Renal cortex interstitium (tissue), 15 donors: Measurements from ENCODE around the gene CTNS. TPM values are rescaled to one million over a fixed set of nuclear protein-coding genes. Genes with fewer than 3 reads are reported as not detected.

Experiments
- DNase-seq, 11 donors: peaks; one replicate each; pipeline ENCODE4 v3.0.0-alpha.2; 2013; ENCODE audit warnings: low read depth in 9 of 11, low spot score in 4 of 11; ENCODE audit errors: extremely low read depth in 1 of 11
- long read RNA-seq, 16 experiments: transcript quantifications; one replicate each; lab custom pipeline, GENCODE V29; 2026
- polyA plus RNA-seq, 3 donors: library from polyadenylated mRNA; unstranded; fragments of 120-200 nt; gene quantifications; one replicate each; pipeline ENCODE4 v1.2.1, GENCODE V29; 2013; ENCODE audit not compliant: insufficient read length in 3 of 3

Gene CTNS
- polyA plus RNA-seq = 10 to 100 TPM; 18.7 to 27.2 (median 20.2) TPM
- long read RNA-seq, donor 1, partial matches to known transcripts = 10 of 34 reads
- long read RNA-seq, donor 1, other reads (novel, unspliced or antisense) = 23 of 34 reads
- long read RNA-seq, donor 2, partial matches to known transcripts = 0 of 2 reads
- long read RNA-seq, donor 2, other reads (novel, unspliced or antisense) = 0 of 2 reads
- long read RNA-seq, donor 3, transcript CTNS-201 (12 exons, 2,866 nt) = major isoform, 6 of 99 reads
- long read RNA-seq, donor 3, partial matches to known transcripts = 22 of 99 reads
- long read RNA-seq, donor 3, other reads (novel, unspliced or antisense) = 71 of 99 reads
- long read RNA-seq, donor 4, partial matches to known transcripts = 7 of 57 reads
- long read RNA-seq, donor 4, other reads (novel, unspliced or antisense) = 48 of 57 reads
- long read RNA-seq, donor 5 = 0 reads
- long read RNA-seq, donor 6, partial matches to known transcripts = 0 of 4 reads
- long read RNA-seq, donor 6, other reads (novel, unspliced or antisense) = 0 of 4 reads
- long read RNA-seq, donor 7, partial matches to known transcripts = 0 of 105 reads
- long read RNA-seq, donor 7, other reads (novel, unspliced or antisense) = 102 of 105 reads
- long read RNA-seq, donor 8 = 0 reads
- long read RNA-seq, donor 9, partial matches to known transcripts = 0 of 2 reads
- long read RNA-seq, donor 9, other reads (novel, unspliced or antisense) = 0 of 2 reads
- long read RNA-seq, donor 10, partial matches to known transcripts = 5 of 56 reads
- long read RNA-seq, donor 10, other reads (novel, unspliced or antisense) = 49 of 56 reads
- long read RNA-seq, donor 11, partial matches to known transcripts = 0 of 3 reads
- long read RNA-seq, donor 11, other reads (novel, unspliced or antisense) = 0 of 3 reads
- long read RNA-seq, donor 12, partial matches to known transcripts = 11 of 35 reads
- long read RNA-seq, donor 12, other reads (novel, unspliced or antisense) = 23 of 35 reads
- long read RNA-seq, donor 13 = 0 reads
- long read RNA-seq, donor 14, partial matches to known transcripts = 49 of 82 reads
- long read RNA-seq, donor 14, other reads (novel, unspliced or antisense) = 30 of 82 reads
- long read RNA-seq, donor 15, partial matches to known transcripts = 22 of 23 reads
- long read RNA-seq, donor 15, other reads (novel, unspliced or antisense) = 0 of 23 reads
- long read RNA-seq, donor 16, transcript CTNS-201 (12 exons, 2,866 nt) = major isoform, 10 of 254 reads
- long read RNA-seq, donor 16, partial matches to known transcripts = 81 of 254 reads
- long read RNA-seq, donor 16, other reads (novel, unspliced or antisense) = 163 of 254 reads

DNA sequence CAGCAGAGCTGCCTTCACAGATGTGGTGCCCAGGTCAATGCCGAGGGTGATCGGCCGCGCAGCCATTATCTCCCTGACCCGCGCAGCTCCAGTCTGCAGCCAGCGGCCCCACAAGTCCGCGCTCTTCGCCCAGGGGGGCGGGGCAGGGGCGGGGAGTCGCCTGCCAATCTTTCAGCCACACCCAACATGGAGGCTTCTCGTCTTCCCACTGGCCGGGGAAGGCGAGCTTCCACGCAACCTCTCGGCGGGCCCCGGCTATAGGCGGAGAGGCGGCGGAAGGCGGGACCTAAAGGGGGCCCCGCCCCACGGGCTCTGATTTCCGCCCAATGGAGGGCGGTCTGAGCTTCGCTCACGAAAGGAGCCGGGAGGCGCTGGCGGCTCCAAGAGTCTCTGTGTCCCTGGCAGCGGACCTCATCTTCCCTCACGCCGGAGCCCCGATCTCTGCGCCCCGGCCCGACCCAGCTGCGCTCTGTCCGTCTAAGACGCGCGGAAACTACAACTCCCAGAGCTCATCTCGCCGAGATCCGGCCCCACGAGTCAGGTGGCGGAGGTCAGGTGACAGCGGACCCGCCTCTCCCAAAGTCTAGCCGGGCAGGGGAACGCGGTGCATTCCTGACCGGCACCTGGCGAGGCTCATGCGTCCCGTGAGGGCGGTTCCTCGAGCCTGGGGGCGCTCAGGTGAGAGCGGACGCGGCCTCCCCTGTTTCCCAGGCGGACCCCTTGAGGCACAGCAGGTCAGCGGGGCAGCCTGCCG, at the start of gene CTNS, which contains the start of gene SHPK:
Gene CTNS, plus strand, starts transcription at position 607 of the 754 bp plus-strand sequence. CDS start 3,447 bp downstream, outside the sequence.
Gene SHPK, minus strand, starts transcription at position 97 of the 754 bp plus-strand sequence. Its CDS starts 31 bp downstream, at position 66.
- peak; percentile 86 to 97 (median 93) for DNase-seq

DNA sequence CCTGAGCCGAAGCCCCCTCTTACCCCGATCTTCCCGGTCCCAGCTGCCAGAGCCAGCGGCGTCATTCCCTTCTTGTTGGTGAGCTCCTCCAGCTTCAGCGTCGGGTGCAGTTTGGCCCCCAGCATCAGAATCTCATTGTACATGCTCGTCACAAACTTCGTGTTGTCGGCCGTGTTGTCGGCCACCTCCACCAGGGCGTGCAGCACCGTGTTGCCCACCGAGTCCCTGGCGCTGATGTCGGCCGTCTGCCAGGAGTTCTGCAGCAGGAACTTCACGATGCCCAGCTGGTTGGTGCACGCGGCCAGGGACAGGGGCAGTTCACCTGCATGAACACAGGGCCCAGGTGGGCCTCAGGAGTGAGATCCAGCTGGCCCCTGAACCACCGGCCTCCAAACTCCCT, 46.8 kb upstream of the CTNS start:
- DNase-seq = no peak

DNA sequence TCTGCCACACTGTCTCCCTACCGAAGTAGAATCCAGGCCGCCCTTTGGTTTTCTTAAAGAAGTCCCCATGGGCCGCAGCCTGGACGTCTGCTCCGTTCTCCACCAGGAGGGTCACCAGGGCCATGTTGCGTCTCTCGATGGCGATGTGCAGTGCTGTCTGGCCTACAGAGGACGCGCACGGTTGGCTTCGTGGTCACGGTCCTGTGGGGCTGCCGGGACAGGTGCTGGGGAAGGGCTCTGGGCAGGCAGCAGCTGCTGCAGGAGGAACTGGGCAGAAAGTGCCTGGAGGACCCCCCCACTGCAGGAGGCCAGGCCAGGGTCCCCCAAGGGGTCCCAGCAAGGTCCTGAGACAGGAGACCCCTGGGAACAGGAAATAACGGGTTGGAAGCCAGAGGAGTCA, 46.3 kb upstream of the CTNS start:
- no peak for DNase-seq

DNA sequence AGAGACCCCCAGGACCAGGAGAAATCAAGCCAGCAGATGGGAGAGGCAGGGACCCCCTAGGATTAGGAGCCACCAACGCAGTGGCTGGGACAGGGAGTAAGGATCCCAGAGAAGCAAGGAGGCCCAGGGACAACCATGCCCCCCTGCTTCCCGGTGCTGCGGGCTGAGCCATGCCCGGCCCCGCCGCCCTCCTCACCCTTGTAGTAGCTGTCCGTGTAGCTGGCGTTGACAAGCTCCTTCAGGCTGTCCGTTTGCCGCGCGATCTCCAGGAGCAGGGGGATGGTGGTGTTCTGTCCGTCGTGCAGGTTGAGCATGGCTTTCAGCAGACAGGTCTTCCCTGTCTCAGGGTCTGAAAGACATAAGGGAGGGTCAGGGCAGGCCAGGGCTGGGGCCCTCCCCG, 45.8 kb upstream of the CTNS start:
- DNase-seq = no peak

DNA sequence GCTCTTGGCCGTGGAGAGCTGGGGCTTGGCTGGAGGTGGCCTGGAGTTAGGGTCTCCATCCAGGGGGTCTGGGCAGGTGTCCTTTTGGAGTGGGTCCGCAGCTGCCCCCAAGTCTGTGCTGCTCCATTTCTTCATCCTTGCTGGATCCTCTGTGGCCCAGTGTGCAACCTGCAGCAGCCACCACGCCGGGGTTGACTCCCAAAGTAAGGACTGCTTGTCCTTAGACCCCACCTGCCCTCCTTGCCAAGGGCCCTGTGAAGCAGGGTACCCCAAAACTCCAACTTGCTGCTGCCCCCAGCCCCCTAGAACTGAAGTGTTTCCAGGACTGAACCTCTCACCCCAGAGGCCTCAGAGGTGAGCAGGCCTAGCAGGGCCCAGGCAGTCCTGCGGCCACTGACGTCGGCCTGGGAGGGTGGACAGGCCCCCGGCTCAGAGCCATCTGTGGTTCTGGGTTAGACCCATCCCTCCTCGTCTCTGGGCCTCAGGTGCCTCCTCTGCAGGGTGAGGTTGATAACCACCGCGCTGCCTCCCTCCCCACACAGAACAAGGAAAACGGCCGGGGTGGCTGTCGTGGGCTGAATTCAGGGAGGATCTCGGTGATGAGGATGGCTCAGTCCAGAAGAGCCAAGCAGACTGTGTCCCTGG, 44.2 kb upstream of the CTNS start:
- DNase-seq = no peak

DNA sequence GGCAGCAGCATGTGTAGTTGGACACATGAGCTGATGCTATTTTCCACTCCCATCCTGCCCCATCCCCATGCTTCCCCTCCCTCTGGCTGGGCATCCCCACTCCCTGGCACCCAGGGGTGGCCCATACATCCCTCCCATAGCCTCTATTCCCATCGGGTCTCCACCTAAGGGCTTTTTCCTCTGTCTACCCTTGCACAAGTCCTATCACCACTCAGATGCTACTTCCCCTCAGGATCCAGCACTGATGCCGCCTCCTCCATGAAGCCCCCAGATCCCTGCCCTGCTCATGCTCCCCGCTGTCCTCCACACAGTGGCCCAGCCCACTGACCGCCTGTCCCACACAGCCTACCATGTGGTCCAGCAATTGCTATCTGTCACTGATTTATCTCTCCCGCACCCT, 43.2 kb upstream of the CTNS start:
- no peak for DNase-seq

DNA sequence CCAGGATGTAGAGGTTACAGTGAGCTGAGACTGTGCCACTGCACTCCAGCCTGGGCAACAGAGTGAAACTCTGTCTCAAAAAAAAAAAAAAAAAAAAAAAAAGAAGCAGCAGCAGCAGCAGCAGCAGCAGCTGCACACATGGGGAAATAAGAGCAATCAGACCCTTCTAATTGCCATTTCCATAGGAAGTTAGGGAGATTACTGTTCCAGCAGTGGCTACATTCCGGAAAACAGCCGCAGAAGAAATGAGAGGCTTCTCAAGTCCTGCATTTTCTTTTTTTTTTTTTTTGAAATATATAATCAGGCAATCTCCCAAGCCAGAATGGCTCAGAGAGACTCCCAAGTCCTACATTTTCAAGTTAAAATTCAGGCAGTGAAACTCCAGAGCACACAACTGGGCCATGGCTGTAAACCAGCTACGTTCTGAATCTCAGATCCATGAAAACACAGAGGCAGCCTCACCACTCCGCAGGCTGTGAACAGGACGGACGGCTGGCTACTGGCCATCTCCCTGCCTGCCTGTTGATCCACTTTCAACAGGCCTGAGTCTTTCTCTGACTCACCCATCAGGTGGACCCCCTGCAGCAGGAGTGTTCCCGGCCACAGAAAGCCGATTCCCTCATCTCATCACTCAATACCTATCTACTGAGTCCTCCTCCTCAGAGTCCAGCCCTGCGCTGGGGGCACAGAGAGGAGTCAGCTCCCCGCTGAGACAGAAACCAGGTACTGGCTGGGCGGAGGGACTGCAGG, 42.3 kb upstream of the CTNS start:
- DNase-seq = peak in 1 of 11 donors; percentile 16

DNA sequence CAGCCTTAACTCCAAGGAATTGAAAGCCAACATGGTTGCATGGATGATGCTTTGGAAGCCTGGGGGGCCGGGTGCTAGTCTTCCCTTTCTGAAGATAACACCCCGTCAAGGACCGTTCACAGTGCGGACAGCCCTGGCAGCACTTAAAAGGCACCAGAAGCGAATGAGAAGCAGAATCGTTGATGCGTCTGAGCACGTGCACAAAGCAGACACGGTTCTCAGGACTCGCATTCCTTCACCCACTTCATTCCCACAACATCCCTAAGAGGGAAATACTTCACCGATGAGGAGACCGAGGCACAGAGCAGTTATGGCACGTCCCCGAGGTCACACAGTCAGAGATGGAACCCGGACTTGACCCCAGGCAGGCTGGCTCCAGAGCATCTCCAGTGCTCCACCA, 41.6 kb upstream of the CTNS start:
- DNase-seq = no peak

DNA sequence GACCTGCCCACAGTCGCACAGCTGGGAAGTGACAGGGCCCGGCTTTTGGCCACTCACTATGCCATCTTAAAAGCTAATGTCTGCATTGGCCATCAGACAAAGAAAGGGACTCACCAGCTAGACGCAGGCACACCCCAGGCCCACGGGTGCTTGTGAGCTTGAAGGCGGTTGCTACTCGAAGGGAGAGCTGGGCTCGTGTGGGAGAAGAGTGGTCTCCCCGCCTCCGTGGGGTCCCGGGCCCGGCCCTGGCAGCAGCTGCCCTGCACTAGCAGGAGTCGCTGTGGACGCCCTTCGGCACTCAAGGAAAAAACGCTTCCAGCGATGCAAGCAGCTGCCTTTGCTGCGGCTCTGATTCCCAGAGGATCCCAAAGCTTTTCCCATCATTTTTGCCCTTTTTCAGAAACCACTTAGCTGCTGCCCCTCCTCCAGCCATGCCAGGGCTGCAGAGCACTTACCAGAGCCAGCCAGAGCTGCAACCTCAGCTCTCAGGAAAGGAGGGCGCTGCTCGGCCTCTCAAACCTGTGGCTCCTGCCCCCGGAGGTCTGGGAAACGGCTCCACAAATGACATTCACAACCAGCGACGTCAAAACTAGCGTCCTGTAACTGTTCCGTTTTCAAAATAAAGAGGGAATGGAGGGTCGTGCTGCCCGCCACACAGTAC, 39.6 kb upstream of the CTNS start:
- no peak for DNase-seq

DNA sequence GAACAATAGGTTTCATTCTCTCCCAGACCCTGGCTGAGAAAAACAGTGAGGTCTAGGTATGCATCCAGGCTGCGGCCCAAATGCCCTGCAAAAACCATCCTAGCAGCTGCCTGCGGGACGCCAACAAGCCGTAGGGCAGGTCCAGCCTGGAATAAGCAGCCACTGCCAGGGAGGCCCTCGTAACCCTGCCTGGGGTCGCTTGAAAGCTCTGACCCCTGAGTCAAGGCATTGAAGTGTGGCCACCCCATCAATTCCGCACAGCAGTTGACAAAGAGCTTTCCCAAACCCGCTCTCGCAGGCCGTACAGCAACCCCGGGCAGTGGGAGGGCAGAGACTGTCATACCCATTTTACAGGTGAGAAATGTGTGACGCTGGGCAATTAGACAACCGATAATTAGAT, 38.5 kb upstream of the CTNS start:
- DNase-seq = no peak

DNA sequence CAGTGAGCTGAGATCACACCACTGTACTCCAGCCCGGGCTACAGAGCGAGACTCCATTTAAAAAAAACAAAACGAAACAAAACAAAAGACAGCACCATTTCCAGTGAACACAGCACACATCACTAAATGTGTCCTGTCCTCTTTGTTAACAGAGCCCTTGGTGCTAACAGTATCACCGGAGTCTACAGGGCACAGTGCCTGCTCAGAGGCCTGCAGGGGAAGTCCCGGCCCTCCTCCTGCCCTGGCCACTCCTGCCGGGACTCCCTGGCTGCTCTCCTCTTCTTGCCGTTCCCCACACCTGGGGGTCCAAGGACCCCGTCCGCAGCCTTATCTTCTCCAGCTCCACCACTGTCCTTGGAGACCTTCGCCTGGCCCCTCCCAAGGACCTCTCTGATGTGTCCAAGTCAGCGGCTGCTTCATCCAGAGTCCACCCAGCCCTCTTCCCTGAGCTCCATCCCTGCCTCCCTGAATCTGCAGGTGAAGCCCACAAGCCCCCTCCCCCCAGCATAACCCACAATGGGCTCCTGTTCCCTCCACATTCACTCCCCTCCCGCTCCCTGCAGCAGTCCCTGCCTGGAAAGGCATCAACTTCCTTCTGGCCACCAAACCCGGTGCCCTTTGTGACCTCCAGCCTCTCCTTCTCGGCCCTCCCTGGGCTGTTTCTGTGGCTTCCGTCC, 35.9 kb upstream of the CTNS start:
- no peak for DNase-seq

DNA sequence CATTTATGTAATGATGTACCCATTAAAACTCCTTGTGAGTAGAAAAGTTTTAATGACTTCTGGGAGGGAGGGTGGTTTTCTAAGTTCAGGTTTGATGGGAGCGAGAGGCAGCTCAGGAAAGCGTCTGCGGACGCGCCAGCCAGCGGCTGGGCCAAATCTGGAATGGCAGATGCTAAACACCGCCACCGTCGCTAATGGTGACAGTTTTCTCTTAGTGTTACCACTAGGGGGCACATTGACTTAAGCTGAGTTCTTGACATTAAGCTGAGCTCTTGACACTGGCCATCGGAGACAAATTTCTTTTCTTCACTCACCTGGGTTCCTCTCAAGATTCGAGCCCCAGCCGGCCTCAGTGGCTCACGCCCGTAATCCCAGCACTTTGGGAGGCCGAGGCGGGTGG, 34.1 kb upstream of the CTNS start:
- peak in 3 of 11 donors; percentile 4 to 12 (median 9) for DNase-seq

DNA sequence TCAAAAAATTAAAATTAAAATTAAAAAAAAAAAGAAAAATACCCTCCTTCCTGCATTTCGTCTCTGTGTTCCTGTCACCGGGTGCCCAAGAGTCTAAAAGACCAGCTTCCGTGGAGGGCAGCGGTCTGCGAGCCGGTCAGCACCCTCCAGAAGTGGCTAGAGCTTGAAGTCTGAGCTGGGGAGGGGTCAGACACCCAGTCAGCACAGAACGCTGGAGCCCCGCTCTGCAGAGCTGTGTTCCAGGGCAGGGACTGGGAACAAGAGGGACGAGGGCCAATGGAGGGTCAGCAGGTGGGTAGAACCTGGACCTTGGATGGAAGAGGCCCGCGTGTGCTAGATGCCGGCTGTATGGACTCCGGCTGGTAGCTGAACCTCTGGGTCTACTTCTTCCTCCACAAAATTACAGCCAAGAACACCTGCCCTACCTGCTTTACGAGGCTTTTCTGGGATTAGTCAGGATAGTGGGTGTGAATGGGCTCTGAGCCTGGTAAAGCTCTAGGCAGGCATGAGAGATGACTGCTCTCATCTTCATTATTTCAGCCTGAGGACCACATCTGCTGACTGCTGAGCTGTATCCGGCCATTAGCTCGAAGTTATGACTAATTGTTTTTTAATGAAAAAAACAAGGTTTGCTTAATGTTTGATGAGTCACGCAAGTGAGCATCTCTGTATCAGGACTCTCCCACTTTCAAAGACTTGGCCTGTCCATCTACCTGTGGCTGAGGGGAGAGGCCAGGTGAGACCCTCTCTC, 33.3 kb upstream of the CTNS start:
- DNase-seq = no peak

DNA sequence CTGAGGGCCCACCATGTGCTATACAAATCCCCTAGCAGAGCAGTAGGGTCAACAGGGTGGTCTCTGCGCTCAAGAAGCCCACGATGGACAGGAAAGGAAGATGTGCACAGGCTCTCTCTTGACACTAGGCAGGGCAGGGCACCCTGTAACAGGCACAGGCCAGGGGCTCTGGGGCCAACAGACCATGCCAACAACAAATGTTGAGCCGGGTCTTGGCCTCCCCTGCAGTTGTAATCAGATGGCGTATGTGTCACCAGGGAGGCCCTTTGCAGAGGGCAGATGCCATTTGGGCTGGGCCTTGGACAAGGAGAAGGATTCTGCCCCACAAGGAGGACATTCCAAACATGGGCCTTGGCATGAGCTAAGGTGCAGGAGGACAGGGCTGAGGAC, 32.7 kb upstream of the CTNS start:
- DNase-seq = no peak

DNA sequence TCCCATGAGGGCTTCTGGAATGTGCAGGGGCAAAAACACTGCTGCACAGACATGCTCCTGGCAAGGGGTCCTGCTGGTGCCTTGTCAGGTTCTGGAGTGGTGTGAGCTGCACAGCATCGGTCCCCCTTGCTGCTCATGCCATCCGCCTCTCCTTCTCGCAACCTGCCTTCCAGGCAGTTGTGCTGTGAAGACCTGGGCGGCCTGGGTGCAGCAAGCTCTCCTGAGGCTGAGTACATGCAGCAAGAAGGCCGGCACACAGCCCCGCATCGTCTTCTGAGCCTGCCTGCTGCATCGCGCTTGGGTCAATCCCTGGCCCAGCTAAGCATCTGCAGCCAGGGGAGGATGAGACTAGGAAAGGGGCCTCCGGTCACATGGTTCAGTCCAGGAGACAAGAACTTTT, 26.9 kb upstream of the CTNS start:
- DNase-seq = no peak

DNA sequence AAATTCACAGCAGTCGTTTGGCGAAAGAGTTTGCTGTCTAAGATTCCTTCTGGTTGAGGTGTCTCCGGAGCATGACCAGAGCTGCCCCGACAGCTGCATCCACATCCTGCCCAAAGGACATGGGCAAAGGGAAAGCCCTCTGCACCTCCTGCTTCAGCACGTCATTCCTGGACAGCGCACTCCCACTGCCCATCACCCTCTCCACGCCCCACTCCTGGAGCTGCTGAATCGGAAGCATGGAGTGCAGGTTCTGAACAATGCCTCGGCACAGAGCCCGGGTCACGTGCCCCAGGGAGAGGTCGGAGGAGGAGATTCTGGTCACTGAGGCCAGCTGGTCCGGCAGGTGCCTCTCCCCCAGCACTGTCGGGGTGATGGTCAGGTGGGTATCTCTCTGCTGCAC, 26.0 kb upstream of the CTNS start:
- no peak for DNase-seq
